GM23338 (cell line): ENCODE data around the gene RAB22A. TPM values are rescaled to one million over a fixed set of nuclear protein-coding genes. Genes with fewer than 3 reads are reported as not detected.

Source experiments
- ATAC-seq: fragments of 200-7000 bp; cut with Tn5 transposase; 3 replicates; pipeline ENCODE4 v1.9.1; 2020
- DNase-seq: peaks from one replicate; pipeline ENCODE4 v3.0.0-alpha.2; 2015; ENCODE audit warnings: low spot score
- H2AFZ ChIP-seq: fragments of 200-600 bp; sonication (generic); 2 replicates; pipeline ENCODE4 v1.8.0; 2016; ENCODE audit warnings: antibody characterized with exemption, mild to moderate bottlenecking, moderate library complexity
- H3F3A ChIP-seq: fragments of 200-600 bp; sonication (generic); replicated peaks from 2 replicates; pipeline ENCODE4 v1.8.0; 2017; ENCODE audit warnings: antibody characterized with exemption, mixed run types, low read depth
- H3K27ac ChIP-seq: fragments of 200-600 bp; sonication (generic); 2 replicates; pipeline ENCODE4 v1.6.1; 2016; ENCODE audit warnings: low read depth
- H3K27me3 ChIP-seq: fragments of 200-600 bp; sonication (generic); 2 replicates; pipeline ENCODE4 v1.8.0; 2016; ENCODE audit warnings: mild to moderate bottlenecking, mixed run types, moderate library complexity; ENCODE audit not compliant: insufficient read depth
- H3K36me3 ChIP-seq: fragments of 200-600 bp; sonication (generic); 2 replicates; pipeline ENCODE4 v1.8.0; 2016; ENCODE audit warnings: mild to moderate bottlenecking; ENCODE audit not compliant: insufficient read depth
- H3K4me1 ChIP-seq: fragments of 200-600 bp; sonication (generic); 2 replicates; pipeline ENCODE4 v1.8.0; 2016; ENCODE audit warnings: mild to moderate bottlenecking, moderate library complexity; ENCODE audit not compliant: insufficient read depth
- H3K4me2 ChIP-seq: fragments of 200-600 bp; sonication (generic); 2 replicates; pipeline ENCODE4 v1.7.1; 2017; ENCODE audit warnings: mixed run types
- H3K4me3 ChIP-seq: fragments of 200-600 bp; sonication (generic); 2 replicates; pipeline ENCODE4 v1.6.1; 2016; ENCODE audit warnings: mixed run types
- H3K79me2 ChIP-seq: fragments of 200-600 bp; sonication (generic); replicated peaks from 2 replicates; pipeline ENCODE4 v1.8.0; 2017; ENCODE audit warnings: mild to moderate bottlenecking; ENCODE audit not compliant: insufficient read depth
- H3K9me2 ChIP-seq: fragments of 200-600 bp; sonication (generic); 2 replicates; pipeline ENCODE4 v1.8.0; 2017; ENCODE audit not compliant: insufficient read depth
- H4K20me1 ChIP-seq: fragments of 200-600 bp; sonication (generic); replicated peaks from 2 replicates; pipeline ENCODE4 v1.8.0; 2017; ENCODE audit warnings: mild to moderate bottlenecking; ENCODE audit not compliant: insufficient read depth
- H3K27ac Mint-ChIP-seq: 2 replicates; pipeline ENCODE4 v1.8.0; 2020; ENCODE audit warnings: inconsistent platforms, mild to moderate bottlenecking, moderate library complexity, mixed read lengths
- H3K27me3 Mint-ChIP-seq: 3 replicates; pipeline ENCODE4 v1.8.0; 2022; ENCODE audit warnings: low read depth, mild to moderate bottlenecking, moderate library complexity, mixed read lengths, inconsistent platforms; ENCODE audit not compliant: insufficient read depth, poor library complexity
- H3K36me3 Mint-ChIP-seq: 3 replicates; pipeline ENCODE4 v1.8.0; 2021; ENCODE audit warnings: low read depth, mild to moderate bottlenecking, inconsistent platforms, moderate library complexity, mixed read lengths
- H3K4me1 Mint-ChIP-seq: 3 replicates; pipeline ENCODE4 v1.8.0; 2020; ENCODE audit warnings: mild to moderate bottlenecking, inconsistent platforms, mixed read lengths
- H3K4me3 Mint-ChIP-seq: 3 replicates; pipeline ENCODE4 v1.8.0; 2021; ENCODE audit warnings: moderate library complexity, mild to moderate bottlenecking, inconsistent platforms, mixed read lengths
- H3K9me3 Mint-ChIP-seq: 3 replicates; pipeline ENCODE4 v1.8.0; 2020; ENCODE audit warnings: moderate library complexity, mild to moderate bottlenecking, inconsistent platforms, mixed read lengths
- CREB1 ChIP-seq: fragments of 250-450 bp; sonication (Bioruptor Pico); IDR thresholded peaks from 2 replicates; pipeline ENCODE4 v1.5.0; 2020; ENCODE audit warnings: low read depth, mild to moderate bottlenecking, moderate library complexity
- EZH2 ChIP-seq: fragments of 200-600 bp; sonication (generic); IDR thresholded peaks from one replicate; pipeline ENCODE4 v1.8.0; 2017; ENCODE audit warnings: antibody characterized with exemption, mild to moderate bottlenecking, low read depth; ENCODE audit not compliant: unreplicated experiment
- EZH2phosphoT487 ChIP-seq: fragments of 200-600 bp; sonication (generic); IDR thresholded peaks from one replicate; pipeline ENCODE4 v1.8.1; 2018; ENCODE audit warnings: antibody characterized with exemption; ENCODE audit not compliant: unreplicated experiment
- JUNB ChIP-seq: IDR thresholded peaks from one replicate; pipeline ENCODE4 v1.6.1; 2016; ENCODE audit warnings: antibody characterized with exemption; ENCODE audit not compliant: unreplicated experiment
- NANOG ChIP-seq: IDR thresholded peaks from 2 replicates; pipeline ENCODE4 v1.6.1; 2016; ENCODE audit warnings: antibody characterized with exemption, borderline replicate concordance
- POLR2AphosphoS5 ChIP-seq: IDR thresholded peaks from 2 replicates; pipeline ENCODE4 v1.6.1; 2016; ENCODE audit warnings: antibody characterized with exemption, low read depth
- REST ChIP-seq: IDR thresholded peaks from one replicate; pipeline ENCODE4 v1.6.1; 2018; ENCODE audit warnings: antibody characterized with exemption; ENCODE audit not compliant: unreplicated experiment
- STAT1 ChIP-seq: IDR thresholded peaks from one replicate; pipeline ENCODE4 v1.6.1; 2016; ENCODE audit warnings: antibody characterized with exemption; ENCODE audit not compliant: unreplicated experiment
- ZNF114 ChIP-seq: fragments of 250-450 bp; sonication (Bioruptor Pico); IDR thresholded peaks from 2 replicates; pipeline ENCODE4 v1.5.0; 2020; ENCODE audit warnings: mild to moderate bottlenecking, moderate library complexity
- ZNF331 ChIP-seq: fragments of 250-450 bp; sonication (Bioruptor Pico); IDR thresholded peaks from 2 replicates; pipeline ENCODE4 v1.5.0; 2020; ENCODE audit warnings: low read depth, mild to moderate bottlenecking, moderate library complexity
- polyA plus RNA-seq: library from polyadenylated mRNA; unstranded; fragments of >200 nt; fragmentation: Nextera tagmentation; extraction: Ambion mirVana; gene quantifications from 2 replicates; pipeline ENCODE4 v1.2.1, GENCODE V29; 2016
- total RNA-seq: library from RNA; depleted of rRNA; stranded (reverse); fragments of >200 nt; shearing (Covaris generic); gene quantifications from 2 replicates; pipeline ENCODE4 v1.2.3, GENCODE V29; 2014
- TF ChIP-seq, protein P1 (sequence below): fragments of 250-450 bp; sonication (Bioruptor Pico); IDR thresholded peaks from 2 replicates; pipeline ENCODE4 v1.5.0; 2020; ENCODE audit warnings: mild to moderate bottlenecking, moderate library complexity
- TF ChIP-seq, protein P2 (sequence below): IDR thresholded peaks from 2 replicates; pipeline ENCODE4 v1.6.1; 2016; ENCODE audit warnings: antibody characterized with exemption
- TF ChIP-seq, protein P3 (sequence below), 2 experiments: fragments of 200-600 bp in 1 of 2; sonication (generic) in 1 of 2; conservative IDR thresholded peaks; 2 replicates each; pipeline versions ENCODE4 v1.5.1 to v1.6.1; 2016 to 2017; ENCODE audit warnings: antibody characterized with exemption in 2 of 2, low read depth in 2 of 2, mild to moderate bottlenecking in 2 of 2, moderate library complexity in 1 of 2

The RAB22A gene
- total and polyA plus RNA-seq, 2 experiments from 2014 or later: 3.3 to 6.8 TPM

- peak overlapping the region; percentile 78 for H3K4me3 ChIP-seq
- peak; percentile 59 for DNase-seq
- H3F3A ChIP-seq: peaks cover 4% of the 10 kb centered on the region; the same call in 1 of the 2 replicates
- no peaks in the 10 kb centered on the region for H3K9me2 ChIP-seq
- H3K4me1 ChIP-seq: peaks cover 9% of the 10 kb centered on the region; the same call in 1 of the 2 replicates
- Mint-ChIP-seq H3K4me3 (peak overlapping the region; percentile 85), H3K27me3 (peaks cover 5% of the 10 kb centered on the region), H3K27ac (peak overlapping the region; percentile 85), H3K36me3 (peaks cover 16% of the 10 kb centered on the region; the same call in 2 of the 3 replicates), H3K9me3 (no peaks in the 10 kb centered on the region), H3K4me1 (peaks cover 26% of the 10 kb centered on the region)
- peak overlapping the region; percentile 56; the same call in 1 of the 2 replicates for H3K27ac ChIP-seq
- TF ChIP-seq EZH2: no peak
- TF ChIP-seq, protein P1, sequence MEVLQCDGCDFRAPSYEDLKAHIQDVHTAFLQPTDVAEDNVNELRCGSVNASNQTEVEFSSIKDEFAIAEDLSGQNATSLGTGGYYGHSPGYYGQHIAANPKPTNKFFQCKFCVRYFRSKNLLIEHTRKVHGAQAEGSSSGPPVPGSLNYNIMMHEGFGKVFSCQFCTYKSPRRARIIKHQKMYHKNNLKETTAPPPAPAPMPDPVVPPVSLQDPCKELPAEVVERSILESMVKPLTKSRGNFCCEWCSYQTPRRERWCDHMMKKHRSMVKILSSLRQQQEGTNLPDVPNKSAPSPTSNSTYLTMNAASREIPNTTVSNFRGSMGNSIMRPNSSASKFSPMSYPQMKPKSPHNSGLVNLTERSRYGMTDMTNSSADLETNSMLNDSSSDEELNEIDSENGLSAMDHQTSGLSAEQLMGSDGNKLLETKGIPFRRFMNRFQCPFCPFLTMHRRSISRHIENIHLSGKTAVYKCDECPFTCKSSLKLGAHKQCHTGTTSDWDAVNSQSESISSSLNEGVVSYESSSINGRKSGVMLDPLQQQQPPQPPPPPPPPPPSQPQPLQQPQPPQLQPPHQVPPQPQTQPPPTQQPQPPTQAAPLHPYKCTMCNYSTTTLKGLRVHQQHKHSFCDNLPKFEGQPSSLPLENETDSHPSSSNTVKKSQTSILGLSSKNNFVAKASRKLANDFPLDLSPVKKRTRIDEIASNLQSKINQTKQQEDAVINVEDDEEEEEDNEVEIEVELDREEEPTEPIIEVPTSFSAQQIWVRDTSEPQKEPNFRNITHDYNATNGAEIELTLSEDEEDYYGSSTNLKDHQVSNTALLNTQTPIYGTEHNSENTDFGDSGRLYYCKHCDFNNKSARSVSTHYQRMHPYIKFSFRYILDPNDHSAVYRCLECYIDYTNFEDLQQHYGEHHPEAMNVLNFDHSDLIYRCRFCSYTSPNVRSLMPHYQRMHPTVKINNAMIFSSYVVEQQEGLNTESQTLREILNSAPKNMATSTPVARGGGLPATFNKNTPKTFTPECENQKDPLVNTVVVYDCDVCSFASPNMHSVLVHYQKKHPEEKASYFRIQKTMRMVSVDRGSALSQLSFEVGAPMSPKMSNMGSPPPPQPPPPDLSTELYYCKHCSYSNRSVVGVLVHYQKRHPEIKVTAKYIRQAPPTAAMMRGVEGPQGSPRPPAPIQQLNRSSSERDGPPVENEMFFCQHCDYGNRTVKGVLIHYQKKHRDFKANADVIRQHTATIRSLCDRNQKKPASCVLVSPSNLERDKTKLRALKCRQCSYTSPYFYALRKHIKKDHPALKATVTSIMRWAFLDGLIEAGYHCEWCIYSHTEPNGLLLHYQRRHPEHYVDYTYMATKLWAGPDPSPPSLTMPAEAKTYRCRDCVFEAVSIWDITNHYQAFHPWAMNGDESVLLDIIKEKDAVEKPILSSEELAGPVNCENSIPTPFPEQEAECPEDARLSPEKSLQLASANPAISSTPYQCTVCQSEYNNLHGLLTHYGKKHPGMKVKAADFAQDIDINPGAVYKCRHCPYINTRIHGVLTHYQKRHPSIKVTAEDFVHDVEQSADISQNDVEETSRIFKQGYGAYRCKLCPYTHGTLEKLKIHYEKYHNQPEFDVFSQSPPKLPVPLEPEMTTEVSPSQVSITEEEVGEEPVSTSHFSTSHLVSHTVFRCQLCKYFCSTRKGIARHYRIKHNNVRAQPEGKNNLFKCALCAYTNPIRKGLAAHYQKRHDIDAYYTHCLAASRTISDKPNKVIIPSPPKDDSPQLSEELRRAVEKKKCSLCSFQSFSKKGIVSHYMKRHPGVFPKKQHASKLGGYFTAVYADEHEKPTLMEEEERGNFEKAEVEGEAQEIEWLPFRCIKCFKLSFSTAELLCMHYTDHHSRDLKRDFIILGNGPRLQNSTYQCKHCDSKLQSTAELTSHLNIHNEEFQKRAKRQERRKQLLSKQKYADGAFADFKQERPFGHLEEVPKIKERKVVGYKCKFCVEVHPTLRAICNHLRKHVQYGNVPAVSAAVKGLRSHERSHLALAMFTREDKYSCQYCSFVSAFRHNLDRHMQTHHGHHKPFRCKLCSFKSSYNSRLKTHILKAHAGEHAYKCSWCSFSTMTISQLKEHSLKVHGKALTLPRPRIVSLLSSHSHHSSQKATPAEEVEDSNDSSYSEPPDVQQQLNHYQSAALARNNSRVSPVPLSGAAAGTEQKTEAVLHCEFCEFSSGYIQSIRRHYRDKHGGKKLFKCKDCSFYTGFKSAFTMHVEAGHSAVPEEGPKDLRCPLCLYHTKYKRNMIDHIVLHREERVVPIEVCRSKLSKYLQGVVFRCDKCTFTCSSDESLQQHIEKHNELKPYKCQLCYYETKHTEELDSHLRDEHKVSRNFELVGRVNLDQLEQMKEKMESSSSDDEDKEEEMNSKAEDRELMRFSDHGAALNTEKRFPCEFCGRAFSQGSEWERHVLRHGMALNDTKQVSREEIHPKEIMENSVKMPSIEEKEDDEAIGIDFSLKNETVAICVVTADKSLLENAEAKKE: no peak
- TF ChIP-seq, protein P2, sequence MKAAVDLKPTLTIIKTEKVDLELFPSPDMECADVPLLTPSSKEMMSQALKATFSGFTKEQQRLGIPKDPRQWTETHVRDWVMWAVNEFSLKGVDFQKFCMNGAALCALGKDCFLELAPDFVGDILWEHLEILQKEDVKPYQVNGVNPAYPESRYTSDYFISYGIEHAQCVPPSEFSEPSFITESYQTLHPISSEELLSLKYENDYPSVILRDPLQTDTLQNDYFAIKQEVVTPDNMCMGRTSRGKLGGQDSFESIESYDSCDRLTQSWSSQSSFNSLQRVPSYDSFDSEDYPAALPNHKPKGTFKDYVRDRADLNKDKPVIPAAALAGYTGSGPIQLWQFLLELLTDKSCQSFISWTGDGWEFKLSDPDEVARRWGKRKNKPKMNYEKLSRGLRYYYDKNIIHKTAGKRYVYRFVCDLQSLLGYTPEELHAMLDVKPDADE: no peak
- peak; percentile 70 for TF ChIP-seq CREB1 (CRISPR knock-in tag)
- no peak for TF ChIP-seq EZH2phosphoT487
- TF ChIP-seq ZNF114: no peak
- peak; percentile 3; the same call in 1 of the 2 replicates for TF ChIP-seq POLR2AphosphoS5
- TF ChIP-seq JUNB: no peak
- TF ChIP-seq REST: no peak
- TF ChIP-seq NANOG: no peak
- no peak for TF ChIP-seq STAT1
- TF ChIP-seq, protein P3, sequence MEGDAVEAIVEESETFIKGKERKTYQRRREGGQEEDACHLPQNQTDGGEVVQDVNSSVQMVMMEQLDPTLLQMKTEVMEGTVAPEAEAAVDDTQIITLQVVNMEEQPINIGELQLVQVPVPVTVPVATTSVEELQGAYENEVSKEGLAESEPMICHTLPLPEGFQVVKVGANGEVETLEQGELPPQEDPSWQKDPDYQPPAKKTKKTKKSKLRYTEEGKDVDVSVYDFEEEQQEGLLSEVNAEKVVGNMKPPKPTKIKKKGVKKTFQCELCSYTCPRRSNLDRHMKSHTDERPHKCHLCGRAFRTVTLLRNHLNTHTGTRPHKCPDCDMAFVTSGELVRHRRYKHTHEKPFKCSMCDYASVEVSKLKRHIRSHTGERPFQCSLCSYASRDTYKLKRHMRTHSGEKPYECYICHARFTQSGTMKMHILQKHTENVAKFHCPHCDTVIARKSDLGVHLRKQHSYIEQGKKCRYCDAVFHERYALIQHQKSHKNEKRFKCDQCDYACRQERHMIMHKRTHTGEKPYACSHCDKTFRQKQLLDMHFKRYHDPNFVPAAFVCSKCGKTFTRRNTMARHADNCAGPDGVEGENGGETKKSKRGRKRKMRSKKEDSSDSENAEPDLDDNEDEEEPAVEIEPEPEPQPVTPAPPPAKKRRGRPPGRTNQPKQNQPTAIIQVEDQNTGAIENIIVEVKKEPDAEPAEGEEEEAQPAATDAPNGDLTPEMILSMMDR (conservative IDR thresholded peaks at IDR 0.05; ENCODE audit: low read depth in 2 of 2): no peak
- TF ChIP-seq ZNF331 (CRISPR knock-in tag): no peak
- ATAC-seq: peak; percentile 66
- peak overlapping the region; percentile 94 for H3K4me2 ChIP-seq
- H3K79me2 ChIP-seq: peaks cover 50% of the 10 kb centered on the region
- no peaks in the 10 kb centered on the region for H3K27me3 ChIP-seq
- peaks cover 16% of the 10 kb centered on the region for H4K20me1 ChIP-seq
- H2AFZ ChIP-seq: peak overlapping the region; percentile 87
- no peaks in the 10 kb centered on the region for H3K36me3 ChIP-seq
Observed at GRCh38 chr20:58389324-58389967, 79.9 kb downstream of the RAB22A start.
